GM23338 (cell line): ENCODE data around the gene RRH.

ENCODE experiments used
- CTCF ChIP-seq, 2 experiments: fragments of 200-600 bp in 1 of 2; sonication (generic) in 1 of 2; conservative IDR thresholded peaks; 2 replicates each; pipeline versions ENCODE4 v1.5.1 to v1.6.1; 2016 to 2017; ENCODE audit warnings: antibody characterized with exemption in 2 of 2, low read depth in 2 of 2, mild to moderate bottlenecking in 2 of 2, moderate library complexity in 1 of 2
- REST ChIP-seq: IDR thresholded peaks from one replicate; pipeline ENCODE4 v1.6.1; 2018; ENCODE audit warnings: antibody characterized with exemption; ENCODE audit not compliant: unreplicated experiment
- ZNF331 ChIP-seq: fragments of 250-450 bp; sonication (Bioruptor Pico); IDR thresholded peaks from 2 replicates; pipeline ENCODE4 v1.5.0; 2020; ENCODE audit warnings: low read depth, mild to moderate bottlenecking, moderate library complexity

GRCh38 chr4:109870061-109870460 lies 42.3 kb downstream of the RRH start:
- TF ChIP-seq CTCF (conservative IDR thresholded peaks at IDR 0.05; ENCODE audit: low read depth in 2 of 2), result no peak
- TF ChIP-seq REST, result no peak
- TF ChIP-seq ZNF331 (CRISPR knock-in tag), result no peak
